NCI-H774 (cell line): ENCODE data around the gene PRXL2A.

ENCODE experiments used
- DNase-seq: peaks from one replicate; lab custom pipeline; 2025; lab: John Stamatoyannopoulos, UW

Gene PRXL2A

DNA sequence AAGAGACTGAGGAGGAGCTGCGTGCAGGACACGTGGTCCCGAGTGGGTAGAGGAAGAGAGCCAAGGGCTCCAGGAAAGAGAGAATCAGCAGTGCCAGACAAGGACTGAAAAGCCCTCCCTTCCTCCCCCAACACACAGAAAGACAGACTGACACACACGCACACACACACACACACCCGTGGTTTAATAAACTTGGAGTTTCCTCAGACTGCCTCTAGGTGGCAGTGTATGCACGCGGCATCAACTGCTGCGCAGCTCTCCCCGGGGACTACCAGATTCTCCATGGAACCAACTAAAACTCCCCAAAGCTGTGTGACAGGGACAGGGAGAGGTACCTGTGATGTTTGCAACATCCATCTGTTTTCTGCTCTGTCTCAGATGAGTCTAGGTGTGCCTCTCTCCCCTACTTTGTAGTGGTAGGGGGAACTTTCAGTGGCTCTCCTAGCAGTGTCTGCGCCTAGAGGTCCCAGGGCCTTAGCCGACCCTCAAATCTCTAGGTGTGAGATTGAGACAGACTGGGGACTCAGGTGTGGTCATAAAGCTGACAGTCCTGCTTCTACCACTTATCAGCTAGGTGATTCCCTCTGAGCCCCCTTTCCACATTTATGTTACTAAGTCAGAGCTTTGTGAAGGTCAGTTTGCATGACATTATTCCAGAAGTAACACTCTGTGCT is 36.4 kb downstream of the PRXL2A start:
- no peak for DNase-seq

DNA sequence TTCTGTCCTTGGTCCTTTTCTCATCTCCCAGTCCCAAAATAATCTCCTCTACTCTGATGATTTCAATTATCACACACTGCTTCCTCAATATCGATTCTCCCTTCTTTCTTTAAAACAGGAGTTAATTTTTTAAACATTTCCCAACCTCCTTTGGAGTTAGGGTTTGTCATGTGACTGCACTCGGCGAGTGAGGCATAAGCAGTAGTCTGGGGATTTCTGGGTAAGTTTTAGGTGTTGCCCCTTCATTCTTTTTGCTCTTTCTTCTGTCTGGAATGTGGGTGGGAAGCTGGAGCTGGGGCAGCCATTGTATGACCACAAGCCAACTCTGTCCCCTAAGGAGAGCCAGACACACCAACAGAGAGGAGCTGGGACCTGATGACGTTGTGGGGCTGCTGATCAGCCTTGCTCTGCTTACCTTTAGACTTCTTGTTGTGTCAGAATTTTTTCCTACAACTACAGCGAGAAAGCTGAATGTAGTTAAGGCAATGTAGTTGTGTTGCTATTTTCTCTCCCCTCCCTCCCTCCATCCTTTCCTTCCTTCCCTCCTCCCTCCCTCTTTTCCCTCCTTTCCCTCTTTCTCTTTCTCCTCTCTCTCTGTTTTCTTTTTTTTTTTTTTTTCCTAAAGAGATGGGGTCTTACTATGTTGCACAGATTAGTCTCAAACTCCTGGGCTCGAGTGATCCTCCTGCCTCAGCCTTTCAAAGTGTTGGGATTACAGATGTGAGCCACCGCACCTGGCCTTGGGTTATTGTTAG is 39.3 kb downstream of the PRXL2A start:
- no peak for DNase-seq

GRCh38 chr10:80448209-80448942 is 40.0 kb downstream of the PRXL2A start:
- DNase-seq: no peak

- DNase-seq: no peak
These were observed 41.2 kb downstream of the PRXL2A start for GRCh38 chr10:80449520-80449919.

DNA sequence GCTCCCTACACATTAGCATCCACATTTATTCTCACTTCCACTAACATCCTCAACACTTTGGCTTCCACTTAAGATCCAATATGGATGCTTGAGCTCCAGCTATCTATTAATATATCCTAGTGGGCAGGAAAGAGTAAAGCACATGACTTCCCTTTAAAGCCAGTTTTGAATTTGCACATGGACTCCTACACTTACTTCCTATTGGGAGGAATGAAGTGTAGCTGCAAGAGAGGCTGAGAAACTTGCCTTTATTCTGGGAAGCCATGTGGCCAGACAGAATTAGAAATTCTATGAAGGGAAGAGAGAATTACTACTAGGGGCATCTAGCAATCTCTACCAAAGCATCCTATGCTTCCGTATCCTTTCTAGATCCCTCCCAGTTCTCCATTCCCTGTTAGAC is 42.8 kb downstream of the PRXL2A start:
- no peak for DNase-seq

GRCh38 chr10:80452069-80452468 is 43.7 kb downstream of the PRXL2A start:
- no peak for DNase-seq

DNA sequence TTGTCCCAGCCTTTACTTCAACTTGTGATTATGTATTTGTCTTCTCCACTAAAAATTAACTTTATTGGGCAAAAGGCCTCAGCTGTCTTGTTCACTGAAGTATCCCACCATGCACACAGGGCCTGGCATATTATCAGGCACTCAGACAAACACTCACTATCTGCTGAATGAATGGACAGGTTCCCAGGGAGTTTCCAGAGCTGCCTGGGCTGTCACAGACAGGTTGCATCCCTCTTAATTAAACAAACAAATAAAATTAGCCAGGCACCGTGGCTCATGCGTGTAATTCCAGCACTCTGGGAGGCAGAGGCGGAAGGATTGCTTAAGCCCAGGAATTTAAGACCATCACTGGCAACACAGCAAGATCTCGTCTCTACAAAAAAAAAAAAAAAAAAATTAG is 44.3 kb downstream of the PRXL2A start:
- no peak for DNase-seq

- no peak for DNase-seq
These were observed 44.9 kb downstream of the PRXL2A start for GRCh38 chr10:80453056-80453841.

GRCh38 chr10:80453842-80454512 is 45.6 kb downstream of the PRXL2A start, which contains the start of gene TSPAN14:
TSS of gene TSPAN14 (plus strand) at chr10:80454310. CDS start at chr10:80489234, 34,924 bp downstream.
- DNase-seq: peak; percentile 71

GRCh38 chr10:80454513-80455460 is 46.4 kb downstream of the PRXL2A start:
- DNase-seq: no peak

GRCh38 chr10:80455461-80456349 is 47.4 kb downstream of the PRXL2A start:
- DNase-seq: no peak

DNA sequence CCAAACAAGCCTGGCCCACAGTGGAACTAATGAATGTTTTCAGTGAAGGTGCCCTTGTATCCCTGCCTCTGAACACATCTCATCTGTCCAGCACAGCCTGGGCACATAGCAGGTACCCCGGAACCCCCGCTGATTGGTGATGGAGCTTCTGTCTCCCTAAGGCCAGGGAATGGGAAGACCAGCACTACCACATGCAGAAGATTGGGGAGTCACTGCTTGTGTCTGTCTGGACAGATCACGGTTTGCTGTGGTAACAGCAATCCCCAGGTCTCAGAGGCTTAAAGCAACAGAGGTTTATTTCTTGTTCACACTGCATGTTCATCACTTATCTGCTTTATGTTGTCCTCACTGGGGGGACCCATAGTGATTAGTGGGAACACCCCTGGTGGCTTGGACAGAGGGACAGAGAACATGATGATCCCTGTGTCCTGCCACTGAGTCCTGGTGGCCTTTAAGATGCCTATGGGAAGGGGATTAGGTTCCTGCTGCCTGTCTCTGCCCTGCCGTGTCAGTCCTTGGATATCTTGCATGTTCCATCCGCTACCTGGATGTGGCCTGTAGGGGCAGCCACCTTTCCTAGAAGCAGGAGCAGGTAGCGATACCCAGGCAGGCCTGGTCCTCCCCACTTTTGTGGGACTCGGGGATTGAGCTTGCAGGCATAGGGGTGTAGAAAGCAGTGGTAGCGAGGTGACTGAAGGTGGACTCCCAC is 49.4 kb downstream of the PRXL2A start:
- DNase-seq: no peak

DNA sequence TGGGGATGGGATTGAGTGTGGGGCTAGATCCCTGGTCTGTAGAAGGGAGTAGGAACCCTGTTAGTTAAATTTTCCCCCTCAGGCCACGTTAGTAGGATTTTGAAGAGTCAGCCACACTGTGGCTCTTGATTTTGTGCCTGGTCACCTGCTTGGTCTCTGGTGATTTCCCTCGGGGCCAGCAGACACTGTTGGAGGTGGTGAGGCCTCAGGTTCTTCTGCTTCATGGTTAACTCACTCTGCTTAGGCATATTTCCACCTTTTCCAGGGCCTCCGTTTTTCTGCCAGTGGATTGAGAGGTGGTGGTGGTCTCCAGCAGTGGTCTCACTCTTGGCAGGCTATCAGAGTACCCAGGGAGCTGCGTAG is 49.9 kb downstream of the PRXL2A start:
- no peak for DNase-seq

- no peak for DNase-seq
These were observed 50.3 kb downstream of the PRXL2A start for GRCh38 chr10:80458638-80459037.

DNA sequence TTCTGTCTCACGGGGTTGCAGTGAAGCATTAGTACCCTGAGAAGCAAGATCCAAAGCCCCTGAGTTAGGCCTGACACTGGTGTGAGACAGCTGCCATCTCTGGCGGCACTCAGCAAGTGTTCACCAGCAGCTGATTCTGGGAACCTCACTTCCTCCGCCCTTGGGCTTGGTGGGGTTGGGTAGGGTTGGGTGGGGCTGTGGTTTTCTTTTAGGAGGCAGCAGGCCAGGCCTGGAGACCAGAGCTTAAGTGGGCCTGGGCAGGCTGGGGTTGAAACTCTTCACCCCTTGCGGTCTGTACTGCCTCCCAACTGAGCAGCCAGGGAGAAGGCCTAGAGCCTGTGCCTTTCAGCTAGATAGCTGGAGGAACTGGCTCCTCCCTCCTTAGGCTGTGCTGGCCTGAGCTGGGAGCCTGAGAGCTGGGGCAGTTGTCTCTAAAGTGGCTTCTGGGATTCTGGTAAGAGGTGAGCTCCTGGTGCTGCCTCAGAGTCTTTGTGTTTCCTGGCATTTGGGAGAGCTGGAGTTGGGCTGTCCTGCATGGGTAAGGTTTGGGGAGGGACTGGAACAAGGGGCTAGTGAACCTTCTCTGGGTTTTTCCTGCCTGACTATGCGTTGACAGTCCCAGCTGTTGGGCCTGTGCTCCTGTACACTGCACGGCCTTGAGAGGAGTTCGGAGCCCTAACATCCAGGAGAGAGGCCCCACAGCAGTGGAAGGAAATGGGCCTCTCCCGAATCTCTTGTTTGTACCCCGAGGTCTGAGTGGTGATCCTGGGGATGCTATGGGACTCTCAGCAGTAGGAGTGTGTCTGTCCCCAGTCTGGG is 50.9 kb downstream of the PRXL2A start:
- DNase-seq: no peak

- DNase-seq: peak; percentile 65
These were observed 52.3 kb downstream of the PRXL2A start for GRCh38 chr10:80460399-80461207.
